GM18858 (cell line): ENCODE measurements around the gene TOMM7.
A peak's percentile ranks its signal among the peaks of the same experiment; 100 is the strongest.
"Not testable (repeated sequence)": the region's sequence is repeated elsewhere in the genome, so short reads cannot be mapped to it uniquely, and the experiment has no call there.

ENCODE experiments used
- ATAC-seq: cut with Tn5 transposase; IDR thresholded peaks from one replicate; pipeline ENCODE4 v1.9.1; 2021; ENCODE audit not compliant: unreplicated experiment

TOMM7 gene

GRCh38 chr7:22790640-22791039 is 32.0 kb downstream of the TOMM7 start:
- not testable (repeated sequence) for ATAC-seq

- ATAC-seq: no peak
Measured at GRCh38 chr7:22787951-22788350, 34.7 kb downstream of the TOMM7 start.

DNA sequence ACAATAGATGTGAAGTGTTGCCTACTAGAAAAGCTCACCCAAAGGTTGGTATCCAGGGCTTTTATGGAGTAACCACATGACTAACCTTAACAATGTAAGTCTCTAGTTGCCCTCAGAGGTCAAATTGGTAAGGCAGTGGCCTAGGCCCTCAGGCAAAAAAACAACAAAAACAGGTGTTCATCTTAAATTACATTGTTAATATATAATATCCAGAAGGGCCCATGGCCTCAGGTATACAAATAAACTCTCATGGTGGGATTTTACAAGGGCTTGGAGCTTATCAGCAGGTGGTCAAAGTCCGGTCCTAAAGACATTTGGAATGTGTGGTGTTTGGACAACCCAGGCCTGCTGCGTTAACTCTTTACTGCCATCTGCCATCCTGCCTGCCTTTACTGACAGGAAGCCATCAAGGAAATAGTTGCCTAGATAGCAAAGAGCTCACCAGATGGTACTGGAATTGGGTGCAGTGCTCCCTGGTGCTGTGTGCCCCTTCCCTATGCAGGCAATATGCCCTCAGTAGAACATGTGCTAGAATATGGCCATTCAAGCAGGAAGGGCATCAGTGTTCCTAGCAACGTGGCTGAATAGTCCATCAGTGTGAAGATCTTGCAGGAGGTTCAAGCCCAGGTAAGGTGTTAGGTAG is 36.2 kb downstream of the TOMM7 start:
- ATAC-seq: no peak

DNA sequence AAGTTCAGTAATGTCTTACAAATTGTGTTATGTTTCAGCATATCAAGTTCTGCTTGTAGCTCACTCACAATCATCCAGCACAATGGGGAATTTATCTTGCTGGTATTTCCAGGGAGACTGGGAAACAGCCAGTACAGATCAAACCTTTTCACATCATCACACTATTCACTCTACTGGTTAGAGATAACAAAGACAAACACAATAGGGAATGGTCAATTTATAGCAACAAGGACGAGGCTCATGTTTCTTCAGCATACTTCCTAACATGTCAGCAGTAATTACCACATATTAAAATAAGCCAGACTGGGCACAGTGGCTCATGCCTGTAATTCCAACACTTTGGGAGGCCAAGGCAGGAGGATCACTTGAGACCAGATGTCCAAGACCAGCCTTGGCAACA is 38.3 kb downstream of the TOMM7 start:
- ATAC-seq: no peak

- ATAC-seq: no peak
Measured at GRCh38 chr7:22783421-22783820, 39.2 kb downstream of the TOMM7 start.

DNA sequence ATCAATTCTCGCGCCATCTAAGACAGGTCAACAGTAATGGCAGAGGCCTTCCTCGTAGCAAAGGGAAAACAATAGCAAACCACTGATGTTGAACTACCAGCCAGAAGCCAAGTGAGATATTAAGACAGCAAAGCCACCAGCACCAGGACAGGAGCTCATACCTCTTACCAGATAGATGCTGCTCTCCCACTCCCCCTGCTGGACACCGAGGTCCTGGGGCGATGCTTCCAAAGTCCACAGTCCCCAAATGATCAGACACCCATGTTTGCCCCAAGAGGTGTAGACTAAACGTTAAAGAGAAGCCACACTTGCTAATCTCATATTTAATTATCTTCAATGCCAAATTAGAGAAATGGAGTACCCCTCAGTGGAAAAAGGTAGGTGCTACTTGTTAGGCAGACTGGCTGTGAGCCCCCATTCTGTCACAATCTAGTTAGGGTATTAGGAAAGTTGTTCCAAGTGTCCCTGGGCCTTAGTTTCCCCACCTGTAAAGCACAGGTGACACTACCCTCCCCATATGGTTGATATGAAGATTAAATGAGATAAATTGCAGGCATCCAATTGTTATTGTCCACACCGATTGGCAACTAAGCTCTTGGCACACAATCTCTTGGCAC is 39.9 kb downstream of the TOMM7 start:
- ATAC-seq: peak; percentile 65

GRCh38 chr7:22781230-22781711 is 41.4 kb downstream of the TOMM7 start:
- ATAC-seq: no peak

GRCh38 chr7:22779730-22780323 is 42.8 kb downstream of the TOMM7 start:
- ATAC-seq: not testable (repeated sequence)

DNA sequence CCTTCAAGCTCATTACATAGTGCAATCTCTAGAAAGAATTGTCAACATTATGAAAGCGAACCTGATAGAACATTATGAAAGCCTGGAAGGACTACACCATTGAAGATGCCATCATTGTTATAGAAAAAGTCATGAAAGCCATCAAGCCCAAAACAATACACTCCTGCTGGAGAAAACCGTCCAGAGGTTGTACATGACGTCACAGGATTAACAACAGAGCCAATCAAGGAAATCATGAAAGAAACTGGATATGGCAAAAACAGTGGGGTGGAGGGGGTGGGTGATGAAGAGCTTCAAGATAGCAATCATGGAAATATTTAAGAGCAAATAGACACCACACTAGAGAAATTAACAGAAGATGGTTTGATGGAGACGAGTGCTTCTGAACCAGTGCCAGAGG is 45.7 kb downstream of the TOMM7 start:
- ATAC-seq: no peak

DNA sequence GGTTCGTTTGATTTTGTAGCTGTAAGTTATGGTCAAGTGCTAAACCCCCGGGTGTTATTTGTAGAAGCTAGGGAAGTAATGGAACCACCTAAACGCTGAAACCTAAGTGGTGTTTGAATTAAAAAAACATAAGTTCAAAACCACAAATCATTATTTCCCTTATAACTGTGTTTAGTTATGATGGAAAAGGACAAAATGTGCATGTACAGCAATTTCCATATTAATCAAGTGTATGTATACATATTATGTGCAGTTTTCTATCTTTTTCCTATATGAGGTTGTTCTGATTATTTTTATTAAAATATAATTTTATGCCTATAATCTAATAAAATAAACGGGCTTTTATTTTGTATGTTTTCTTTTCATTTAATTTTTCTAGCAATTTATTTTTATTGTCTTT is 49.8 kb downstream of the TOMM7 start:
- no peak for ATAC-seq

GRCh38 chr7:22771872-22772228 is 50.8 kb downstream of the TOMM7 start:
- no peak for ATAC-seq

- no peak for ATAC-seq
Measured at GRCh38 chr7:22771194-22771871, 51.3 kb downstream of the TOMM7 start.

DNA sequence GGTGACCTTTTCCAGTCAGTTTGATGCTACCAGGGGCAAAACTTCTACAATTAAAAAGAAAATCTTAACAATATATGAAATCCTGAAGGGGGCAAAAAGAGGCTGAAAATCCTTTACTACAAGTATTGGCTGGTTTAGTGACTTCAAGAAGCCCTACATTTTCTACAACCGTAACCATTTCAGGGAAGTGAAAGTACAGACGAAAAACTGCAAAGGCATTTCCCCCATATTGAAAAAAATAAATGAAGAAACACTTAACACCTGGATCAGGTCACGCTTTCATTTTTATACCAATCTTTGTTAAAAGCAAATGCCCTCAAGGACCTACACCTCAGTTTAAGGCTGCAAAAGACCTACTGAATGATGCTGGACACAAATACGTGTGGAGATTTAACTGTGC is 57.0 kb downstream of the TOMM7 start:
- ATAC-seq: peak; percentile 89
